Neural cell (in vitro differentiated cells): ENCODE measurements around the gene TMCO4. TPM values are rescaled to one million over a fixed set of nuclear protein-coding genes. Genes with fewer than 3 reads are reported as not detected.

Experiments
- H2AFZ ChIP-seq: fragments of 200-600, 300-800 bp; sonication (generic), shearing (Covaris generic); 2 replicates; pipeline ENCODE4 v1.6.0; 2014; ENCODE audit warnings: low read depth, mild to moderate bottlenecking, antibody characterized with exemption, low read length, moderate library complexity
- H3F3A ChIP-seq: fragments of 200-600 bp; shearing (Covaris generic); 2 replicates; pipeline ENCODE4 v1.6.1; 2016; ENCODE audit warnings: mild to moderate bottlenecking, moderate library complexity, mixed read lengths, antibody characterized with exemption, low read length; ENCODE audit not compliant: insufficient read depth, poor library complexity, severe bottlenecking
- H3K27ac ChIP-seq: fragments of 200-600, 300-800 bp; sonication (generic), shearing (Covaris generic); 2 replicates; pipeline ENCODE4 v1.5.1; 2014; ENCODE audit warnings: mild to moderate bottlenecking, low read length, moderate library complexity
- H3K27me3 ChIP-seq: fragments of 300-800, 200-600 bp; sonication (generic), shearing (Covaris generic); 2 replicates; pipeline ENCODE4 v1.6.0; 2014; ENCODE audit warnings: mild to moderate bottlenecking, low read depth, low read length, moderate library complexity; ENCODE audit not compliant: insufficient read depth
- H3K36me3 ChIP-seq: fragments of 300-800, 200-600 bp; sonication (generic), shearing (Covaris generic); 2 replicates; pipeline ENCODE4 v1.5.1; 2014; ENCODE audit warnings: mild to moderate bottlenecking, antibody characterized with exemption, low read length, moderate library complexity; ENCODE audit not compliant: insufficient read depth
- H3K4me2 ChIP-seq: fragments of 300-800, 200-600 bp; sonication (generic), shearing (Covaris generic); 2 replicates; pipeline ENCODE4 v1.6.0; 2014; ENCODE audit warnings: mild to moderate bottlenecking, low read length
- H3K4me3 ChIP-seq: fragments of 300-800, 200-600 bp; sonication (generic), shearing (Covaris generic); 2 replicates; pipeline ENCODE4 v1.5.1; 2014; ENCODE audit warnings: mild to moderate bottlenecking, low read length, moderate library complexity
- H3K79me2 ChIP-seq: fragments of 200-600 bp; shearing (Covaris generic); replicated peaks from 2 replicates; pipeline ENCODE4 v1.6.0; 2014; ENCODE audit warnings: mild to moderate bottlenecking, low read length, moderate library complexity; ENCODE audit not compliant: insufficient read depth
- H3K9ac ChIP-seq: fragments of 300-800, 200-600 bp; sonication (generic), shearing (Covaris generic); 2 replicates; pipeline ENCODE4 v1.6.1; 2016; ENCODE audit warnings: mild to moderate bottlenecking, low read length, mixed read lengths
- H3K9me2 ChIP-seq: fragments of 200-600 bp; shearing (Covaris generic); 2 replicates; pipeline ENCODE4 v1.6.1; 2016; ENCODE audit warnings: mild to moderate bottlenecking, low read length, mixed read lengths; ENCODE audit not compliant: insufficient read depth
- H3K9me3 ChIP-seq: fragments of 200-600, 300-800 bp; sonication (generic), shearing (Covaris generic); 2 replicates; pipeline ENCODE4 v1.6.1; 2016; ENCODE audit warnings: mild to moderate bottlenecking, mixed run types, low read length, moderate library complexity, mixed read lengths
- H4K20me1 ChIP-seq: fragments of 200-600 bp; shearing (Covaris generic); 2 replicates; pipeline ENCODE4 v1.6.1; 2016; ENCODE audit warnings: mild to moderate bottlenecking, mixed run types; ENCODE audit not compliant: insufficient read depth
- CTCF ChIP-seq: fragments of 450-650 bp; IDR thresholded peaks from 2 replicates; pipeline ENCODE4 v1.5.1; 2014; ENCODE audit warnings: antibody characterized with exemption, mild to moderate bottlenecking, moderate library complexity; ENCODE audit not compliant: poor library complexity, severe bottlenecking
- EP300 ChIP-seq: fragments of 450-650 bp; conservative IDR thresholded peaks from 2 replicates; pipeline ENCODE4 v1.6.1; 2014; ENCODE audit warnings: antibody characterized with exemption, mild to moderate bottlenecking, moderate library complexity; ENCODE audit not compliant: poor library complexity, severe bottlenecking
- EZH2 ChIP-seq: fragments of 200-600, 300-800 bp; shearing (Covaris generic), sonication (generic); IDR thresholded peaks from 2 replicates; pipeline ENCODE4 v1.6.1; 2014; ENCODE audit warnings: antibody characterized with exemption, low read length, borderline replicate concordance, mild to moderate bottlenecking; ENCODE audit not compliant: insufficient read depth, poor library complexity, severe bottlenecking
- MXI1 ChIP-seq: fragments of 450-650 bp; conservative IDR thresholded peaks from 2 replicates; pipeline ENCODE4 v1.6.1; 2014; ENCODE audit warnings: antibody characterized with exemption, mild to moderate bottlenecking; ENCODE audit not compliant: poor library complexity, severe bottlenecking
- POLR2AphosphoS5 ChIP-seq: IDR thresholded peaks from 2 replicates; pipeline ENCODE4 v1.6.1; 2012
- RAD21 ChIP-seq: fragments of 450-650 bp; conservative IDR thresholded peaks from 2 replicates; pipeline ENCODE4 v1.6.1; 2014; ENCODE audit warnings: antibody characterized with exemption, mild to moderate bottlenecking, moderate library complexity
- SMC3 ChIP-seq: fragments of 450-650 bp; conservative IDR thresholded peaks from 2 replicates; pipeline ENCODE4 v1.6.1; 2014; ENCODE audit warnings: antibody characterized with exemption, mild to moderate bottlenecking, moderate library complexity; ENCODE audit not compliant: poor library complexity
- TAF1 ChIP-seq: IDR thresholded peaks from 2 replicates; pipeline ENCODE4 v1.6.1; 2012; ENCODE audit warnings: low read depth
- polyA plus RNA-seq: library from polyadenylated mRNA; depleted of rRNA; stranded (reverse); fragments of >200 nt; gene quantifications from 2 replicates; pipeline ENCODE4 v1.2.3, GENCODE V29; 2014
- TF ChIP-seq, protein P1 (sequence below): IDR thresholded peaks from 2 replicates; pipeline ENCODE4 v1.6.1; 2012; ENCODE audit warnings: borderline replicate concordance

The TMCO4 gene
- polyA plus RNA-seq, 1 donor from 2014 or later, result not detected

DNA sequence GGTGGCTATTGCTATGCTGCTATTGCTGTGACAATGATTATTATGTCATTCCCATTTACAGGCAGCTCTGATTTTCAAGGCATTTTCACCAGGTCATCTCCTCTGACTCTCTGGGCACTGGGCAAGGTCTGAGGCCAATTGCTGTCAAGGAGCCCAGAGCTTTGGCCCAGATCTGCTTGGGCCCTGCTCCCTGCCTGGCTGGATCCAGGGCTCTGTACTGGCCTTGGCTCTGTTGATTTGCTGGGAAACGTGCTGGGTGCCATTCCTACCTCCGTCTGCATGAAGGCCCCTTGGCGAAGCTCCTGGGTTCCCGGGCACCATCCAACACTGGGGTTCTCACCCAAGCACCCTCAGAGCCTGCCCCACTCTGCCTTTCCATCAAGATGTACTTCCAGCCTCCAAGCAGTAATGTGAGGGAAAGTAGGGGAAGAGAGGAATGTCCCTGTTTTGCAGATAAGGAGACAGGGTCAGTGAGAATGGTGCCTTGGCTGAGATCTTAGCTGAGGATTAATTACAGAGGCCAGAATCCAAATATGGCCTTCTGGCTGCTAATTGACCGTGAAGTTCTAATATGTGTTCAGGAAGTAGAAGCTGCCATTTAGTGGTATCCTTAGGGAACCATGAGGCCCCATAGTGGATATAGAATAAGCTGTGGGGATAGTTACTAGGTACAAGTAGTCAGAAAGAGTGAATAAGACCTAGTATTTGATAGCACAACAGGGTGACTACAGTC is 71.1 kb downstream of the TMCO4 start:
- Histone ChIP-seq H3K4me3 (no peak overlapping the region), H3K9ac (no peak overlapping the region), H3K79me2 (no peaks in the 10 kb centered on the region), H3K27me3 (no peaks in the 10 kb centered on the region), H3K36me3 (no peaks in the 10 kb centered on the region), H3K4me2 (no peak overlapping the region), H3K27ac (no peak overlapping the region), H4K20me1 (no peaks in the 10 kb centered on the region), H3K9me2 (no peaks in the 10 kb centered on the region), H3K9me3 (no peaks in the 10 kb centered on the region), H2AFZ (no peak overlapping the region), H3F3A (no peaks in the 10 kb centered on the region)
- TF ChIP-seq CTCF (no peak), EZH2 (no peak), TAF1 (no peak), EP300 (no peak), RAD21 (no peak), MXI1 (no peak), POLR2AphosphoS5 (no peak), SMC3 (no peak)
- TF ChIP-seq, protein P1, sequence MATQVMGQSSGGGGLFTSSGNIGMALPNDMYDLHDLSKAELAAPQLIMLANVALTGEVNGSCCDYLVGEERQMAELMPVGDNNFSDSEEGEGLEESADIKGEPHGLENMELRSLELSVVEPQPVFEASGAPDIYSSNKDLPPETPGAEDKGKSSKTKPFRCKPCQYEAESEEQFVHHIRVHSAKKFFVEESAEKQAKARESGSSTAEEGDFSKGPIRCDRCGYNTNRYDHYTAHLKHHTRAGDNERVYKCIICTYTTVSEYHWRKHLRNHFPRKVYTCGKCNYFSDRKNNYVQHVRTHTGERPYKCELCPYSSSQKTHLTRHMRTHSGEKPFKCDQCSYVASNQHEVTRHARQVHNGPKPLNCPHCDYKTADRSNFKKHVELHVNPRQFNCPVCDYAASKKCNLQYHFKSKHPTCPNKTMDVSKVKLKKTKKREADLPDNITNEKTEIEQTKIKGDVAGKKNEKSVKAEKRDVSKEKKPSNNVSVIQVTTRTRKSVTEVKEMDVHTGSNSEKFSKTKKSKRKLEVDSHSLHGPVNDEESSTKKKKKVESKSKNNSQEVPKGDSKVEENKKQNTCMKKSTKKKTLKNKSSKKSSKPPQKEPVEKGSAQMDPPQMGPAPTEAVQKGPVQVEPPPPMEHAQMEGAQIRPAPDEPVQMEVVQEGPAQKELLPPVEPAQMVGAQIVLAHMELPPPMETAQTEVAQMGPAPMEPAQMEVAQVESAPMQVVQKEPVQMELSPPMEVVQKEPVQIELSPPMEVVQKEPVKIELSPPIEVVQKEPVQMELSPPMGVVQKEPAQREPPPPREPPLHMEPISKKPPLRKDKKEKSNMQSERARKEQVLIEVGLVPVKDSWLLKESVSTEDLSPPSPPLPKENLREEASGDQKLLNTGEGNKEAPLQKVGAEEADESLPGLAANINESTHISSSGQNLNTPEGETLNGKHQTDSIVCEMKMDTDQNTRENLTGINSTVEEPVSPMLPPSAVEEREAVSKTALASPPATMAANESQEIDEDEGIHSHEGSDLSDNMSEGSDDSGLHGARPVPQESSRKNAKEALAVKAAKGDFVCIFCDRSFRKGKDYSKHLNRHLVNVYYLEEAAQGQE, result no peak

DNA sequence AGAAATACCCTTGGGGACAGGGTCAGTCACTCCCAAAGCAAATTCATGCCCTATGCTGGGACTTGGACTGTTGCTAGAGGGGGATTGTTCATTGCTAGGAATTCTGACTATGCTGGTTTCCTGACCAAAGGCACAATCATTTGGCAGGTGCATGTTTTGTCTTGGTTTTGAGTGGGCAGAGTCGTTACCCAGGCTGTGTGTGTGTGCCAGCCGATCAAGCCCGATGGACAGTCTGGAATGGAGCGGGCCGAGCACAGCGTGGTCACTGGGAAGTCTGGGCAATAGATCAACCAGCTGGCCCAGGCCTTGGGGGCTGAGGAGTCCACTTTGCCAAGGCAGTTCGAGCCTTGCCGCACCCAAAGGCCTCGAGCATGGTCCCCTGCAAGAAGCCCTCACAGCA is 74.1 kb downstream of the TMCO4 start:
- Histone ChIP-seq H4K20me1 (no peaks in the 10 kb centered on the region), H3F3A (no peaks in the 10 kb centered on the region), H3K9me2 (no peaks in the 10 kb centered on the region), H3K4me3 (no peak overlapping the region), H2AFZ (no peak overlapping the region), H3K4me2 (no peak overlapping the region), H3K79me2 (no peaks in the 10 kb centered on the region), H3K9me3 (no peaks in the 10 kb centered on the region), H3K27me3 (no peaks in the 10 kb centered on the region), H3K9ac (no peak overlapping the region), H3K27ac (no peak overlapping the region), H3K36me3 (no peaks in the 10 kb centered on the region)
- TF ChIP-seq POLR2AphosphoS5 (no peak), RAD21 (no peak), EZH2 (no peak), TAF1 (no peak), EP300 (no peak)
